Measurements from ENCODE around the gene WSB1.

- TF ChIP-seq CTCF (conservative IDR thresholded peaks at IDR 0.05; ENCODE audit: low read depth in 2 of 2), result no peak
- TF ChIP-seq EZH2phosphoT487 (IDR thresholded peaks at IDR 0.05; ENCODE audit: unreplicated experiment), result no peak
- no peak for TF ChIP-seq CREB1 (CRISPR knock-in tag; IDR thresholded peaks at IDR 0.05; ENCODE audit: low read depth)
- no peak for TF ChIP-seq REST (IDR thresholded peaks at IDR 0.05; ENCODE audit: unreplicated experiment)
- no peak for TF ChIP-seq EZH2 (IDR thresholded peaks at IDR 0.05; ENCODE audit: low read depth, unreplicated experiment)
- TF ChIP-seq JUNB (IDR thresholded peaks at IDR 0.05; ENCODE audit: unreplicated experiment), result no peak
- no peak for TF ChIP-seq ZNF114 (CRISPR knock-in tag; IDR thresholded peaks at IDR 0.05)
- TF ChIP-seq POLR2AphosphoS5 (IDR thresholded peaks at IDR 0.05; ENCODE audit: low read depth), result no peak
- no peak for TF ChIP-seq ZNF462 (CRISPR knock-in tag; IDR thresholded peaks at IDR 0.05)
- TF ChIP-seq STAT1 (IDR thresholded peaks at IDR 0.05; ENCODE audit: unreplicated experiment), result no peak
- TF ChIP-seq NANOG (IDR thresholded peaks at IDR 0.05; ENCODE audit: borderline replicate concordance), result no peak
These were observed 66.6 kb downstream of the WSB1 start for GRCh38 chr17:27360507-27360906.

Measured in GM23338 (cell line).